Progenitor cell of endocrine pancreas (in vitro differentiated cells): ENCODE measurements around the gene CD200R1. TPM values are rescaled to one million over a fixed set of nuclear protein-coding genes. Genes with fewer than 3 reads are reported as not detected.

Source experiments
- DNase-seq: peaks from one replicate; pipeline ENCODE4 v3.0.0; 2021; ENCODE audit warnings: low spot score; ENCODE audit not compliant: unreplicated experiment
- H3K27ac Mint-ChIP-seq: 2 replicates; pipeline ENCODE4 v1.8.0; 2021; ENCODE audit warnings: mild to moderate bottlenecking, moderate library complexity, mixed read lengths
- H3K27me3 Mint-ChIP-seq: 2 replicates; pipeline ENCODE4 v1.8.0; 2021; ENCODE audit warnings: mixed read lengths
- H3K36me3 Mint-ChIP-seq: 2 replicates; pipeline ENCODE4 v1.8.0; 2022; ENCODE audit warnings: mixed read lengths; ENCODE audit not compliant: insufficient read depth
- H3K4me1 Mint-ChIP-seq: 2 replicates; pipeline ENCODE4 v1.8.0; 2021; ENCODE audit warnings: low read depth, mixed read lengths
- H3K4me3 Mint-ChIP-seq: 2 replicates; pipeline ENCODE4 v1.8.0; 2021; ENCODE audit warnings: low read depth, mild to moderate bottlenecking, moderate library complexity, mixed read lengths
- H3K9me3 Mint-ChIP-seq: 2 replicates; pipeline ENCODE4 v1.8.0; 2021; ENCODE audit warnings: low read depth, mixed read lengths
- CTCF ChIP-seq: fragments of 200-600 bp; sonication (generic); IDR thresholded peaks from one replicate; pipeline ENCODE4 v1.5.0; 2021; ENCODE audit warnings: antibody characterized with exemption, mild to moderate bottlenecking; ENCODE audit not compliant: unreplicated experiment
- long read RNA-seq: library from polyadenylated mRNA; unstranded; transcript quantifications from one replicate; pipeline ENCODE4 v2.0.0, GENCODE V29; 2020
- total RNA-seq: library from RNA; stranded (reverse); gene quantifications from 2 replicates; pipeline ENCODE4 v1.2.1, GENCODE V29; 2021

CD200R1 gene
- total RNA-seq, result 0.13 TPM in 1 of 2 replicates, not detected in the other
- long read RNA-seq, result 0 reads

GRCh38 chr3:112974894-112975293 is at the start of gene CD200R1:
CD200R1 (minus strand) TSS chr3:112975103; CDS start chr3:112974857, 246 bp downstream.
- Mint-ChIP-seq H3K4me3 (no peak within 1 kb of the TSS), H3K36me3 (no peaks in the 10 kb centered on the region), H3K9me3 (no peaks in the 10 kb centered on the region), H3K27me3 (no peaks in the 10 kb centered on the region), H3K27ac (peak within 1 kb of the TSS; percentile 60), H3K4me1 (peaks cover 1% of the 10 kb centered on the region)
- TF ChIP-seq CTCF, result no peak
- no peak for DNase-seq

- H3K36me3 Mint-ChIP-seq, result no peaks in the 10 kb centered on the region
- TF ChIP-seq CTCF, result no peak
- no peak overlapping the region for H3K4me3 Mint-ChIP-seq
- no peaks in the 10 kb centered on the region for H3K27me3 Mint-ChIP-seq
- no peak overlapping the region for H3K27ac Mint-ChIP-seq
- DNase-seq, result no peak
- no peaks in the 10 kb centered on the region for H3K9me3 Mint-ChIP-seq
- H3K4me1 Mint-ChIP-seq, result peaks cover 12% of the 10 kb centered on the region
These were observed 46.6 kb upstream of the CD200R1 start for GRCh38 chr3:113021471-113021870.

- Mint-ChIP-seq H3K4me1 (peaks cover 12% of the 10 kb centered on the region), H3K4me3 (peak overlapping the region; percentile 90), H3K36me3 (peaks cover 7% of the 10 kb centered on the region), H3K9me3 (no peaks in the 10 kb centered on the region), H3K27ac (peak overlapping the region; percentile 98), H3K27me3 (no peaks in the 10 kb centered on the region)
- DNase-seq, result peak; percentile 73
- TF ChIP-seq CTCF, result no peak
These were observed 44.6 kb upstream of the CD200R1 start for GRCh38 chr3:113019182-113020137.

- no peak for DNase-seq
- no peak for TF ChIP-seq CTCF
- Mint-ChIP-seq H3K4me1 (peaks cover 12% of the 10 kb centered on the region), H3K4me3 (peak overlapping the region; percentile 90), H3K9me3 (no peaks in the 10 kb centered on the region), H3K36me3 (peaks cover 9% of the 10 kb centered on the region), H3K27ac (peak overlapping the region; percentile 98), H3K27me3 (no peaks in the 10 kb centered on the region)
These were observed 43.8 kb upstream of the CD200R1 start for GRCh38 chr3:113018536-113019181.

GRCh38 chr3:113013593-113013992 is 38.7 kb upstream of the CD200R1 start:
- H3K27ac Mint-ChIP-seq, result no peak overlapping the region
- no peak for TF ChIP-seq CTCF
- H3K4me3 Mint-ChIP-seq, result no peak overlapping the region
- H3K36me3 Mint-ChIP-seq, result peaks cover 22% of the 10 kb centered on the region
- H3K4me1 Mint-ChIP-seq, result peaks cover 13% of the 10 kb centered on the region
- no peaks in the 10 kb centered on the region for H3K27me3 Mint-ChIP-seq
- H3K9me3 Mint-ChIP-seq, result no peaks in the 10 kb centered on the region
- DNase-seq, result no peak
